Measurements from ENCODE around the gene KDM4E. TPM values are rescaled to one million over a fixed set of nuclear protein-coding genes. Genes with fewer than 3 reads are reported as not detected.

Gene KDM4E
- total RNA-seq, 1 donor from 2014 or later, result not detected

GRCh38 chr11:95054356-95054755 is 29.3 kb downstream of the KDM4E start:
- ATAC-seq, result no peak

- no peak for ATAC-seq
Measured at GRCh38 chr11:95055283-95055897, 30.3 kb downstream of the KDM4E start.

GRCh38 chr11:95057959-95058358 is 32.9 kb downstream of the KDM4E start:
- no peak for ATAC-seq

GRCh38 chr11:95058621-95059020 is 33.6 kb downstream of the KDM4E start:
- ATAC-seq, result no peak

- ATAC-seq, result no peak
Measured at GRCh38 chr11:95059046-95059445, 34.0 kb downstream of the KDM4E start.

GRCh38 chr11:95065336-95065735 is 40.3 kb downstream of the KDM4E start:
- no peak for ATAC-seq

GRCh38 chr11:95066716-95067038 is 41.6 kb downstream of the KDM4E start, which contains the start of gene SRSF8:
SRSF8 (plus strand) TSS chr11:95066919; CDS start chr11:95067227, 308 bp downstream.
- peak; percentile 37 for ATAC-seq

GRCh38 chr11:95067039-95067840 is 42.2 kb downstream of the KDM4E start:
- peak; percentile 78 for ATAC-seq

GRCh38 chr11:95067841-95068219 is 42.8 kb downstream of the KDM4E start:
- no peak for ATAC-seq

- peak; percentile 88 for ATAC-seq
Measured at GRCh38 chr11:95068549-95068948, 43.5 kb downstream of the KDM4E start.

GRCh38 chr11:95070471-95070870 is 45.4 kb downstream of the KDM4E start:
- no peak for ATAC-seq

- ATAC-seq, result peak; percentile 59
Measured at GRCh38 chr11:95072948-95073347, 47.9 kb downstream of the KDM4E start.

GRCh38 chr11:95074792-95075563 is 49.9 kb downstream of the KDM4E start:
- ATAC-seq, result peak; percentile 51

- peak; percentile 68 for ATAC-seq
Measured at GRCh38 chr11:95076416-95076815, 51.4 kb downstream of the KDM4E start.

GRCh38 chr11:95076981-95077380 is 51.9 kb downstream of the KDM4E start:
- no peak for ATAC-seq

Other genes starting within 250 kb of the KDM4E start
- 49.1 TPM for gene CWC15, start 51.7 kb upstream of the KDM4E start, total RNA-seq
- gene KDM4D, start 51.5 kb upstream of the KDM4E start, total RNA-seq, result 0.32 TPM
- gene KDM4F, start 24.2 kb downstream of the KDM4E start, total RNA-seq, result not detected
- gene SRSF8, start 41.7 kb downstream of the KDM4E start, total RNA-seq, result 30.4 TPM
- 28.3 TPM for gene ENDOD1, start 64.6 kb downstream of the KDM4E start, total RNA-seq
- 30.5 TPM for gene SESN3, start 205.9 kb downstream of the KDM4E start, total RNA-seq

Data from esophagus mucosa (tissue), 1 donor.